Type B pancreatic cell (in vitro differentiated cells): ENCODE data around the gene NDUFS2. TPM values are rescaled to one million over a fixed set of nuclear protein-coding genes. Genes with fewer than 3 reads are reported as not detected.
"Not testable (repeated sequence)": the region's sequence is repeated elsewhere in the genome, so short reads cannot be mapped to it uniquely, and the experiment has no call there.

ENCODE experiments used
- DNase-seq: peaks from one replicate; pipeline ENCODE4 v3.0.0; 2021; ENCODE audit warnings: mixed read lengths; ENCODE audit not compliant: unreplicated experiment; ENCODE audit errors: extremely low spot score
- H3K27ac Mint-ChIP-seq: 2 replicates; pipeline ENCODE4 v1.8.0; 2021; ENCODE audit warnings: mild to moderate bottlenecking, mixed read lengths
- H3K27me3 Mint-ChIP-seq: 2 replicates; pipeline ENCODE4 v1.8.0; 2021; ENCODE audit warnings: mixed read lengths
- H3K36me3 Mint-ChIP-seq: 2 replicates; pipeline ENCODE4 v1.8.0; 2021; ENCODE audit warnings: mixed read lengths
- H3K4me1 Mint-ChIP-seq: one replicate; pipeline ENCODE4 v1.8.0; 2021; ENCODE audit warnings: mixed read lengths; ENCODE audit not compliant: unreplicated experiment
- H3K4me3 Mint-ChIP-seq: 2 replicates; pipeline ENCODE4 v1.8.0; 2021; ENCODE audit warnings: mild to moderate bottlenecking, mixed read lengths
- H3K9me3 Mint-ChIP-seq: 2 replicates; pipeline ENCODE4 v1.8.0; 2021; ENCODE audit warnings: mixed read lengths
- total RNA-seq: library from RNA; stranded (reverse); gene quantifications from 2 replicates; pipeline ENCODE4 v1.2.1, GENCODE V29; 2021; ENCODE audit warnings: low replicate concordance
- TF ChIP-seq, protein P1 (sequence below): fragments of 200-600 bp; sonication (generic); conservative IDR thresholded peaks from 2 replicates; pipeline ENCODE4 v1.5.0; 2021; ENCODE audit warnings: antibody characterized with exemption, mild to moderate bottlenecking

NDUFS2 gene
- total RNA-seq, 1 donor from 2014 or later = 93.1 TPM

DNA sequence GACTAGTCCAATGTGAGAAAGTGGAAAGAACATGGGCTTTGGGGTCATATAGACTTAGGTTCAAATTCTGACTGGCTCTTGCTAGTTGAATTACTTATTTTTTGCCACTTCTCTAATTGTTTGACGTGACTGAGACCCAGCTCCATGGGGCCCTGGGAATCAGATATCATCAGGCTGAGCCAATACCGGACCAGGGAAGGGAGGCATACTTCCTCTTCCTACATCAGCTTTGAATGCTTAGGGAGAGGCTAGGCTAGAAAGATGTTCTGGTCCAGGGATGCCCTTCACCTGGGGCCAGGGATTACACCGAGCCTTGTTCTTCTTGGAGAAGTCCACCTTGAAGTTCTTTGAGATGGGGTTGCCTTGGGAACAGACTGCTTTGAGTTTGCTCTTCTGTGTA, 39.5 kb downstream of the NDUFS2 start:
- no peak for DNase-seq
- H3K9me3 Mint-ChIP-seq = no peaks in the 10 kb centered on the region
- TF ChIP-seq, protein P1, sequence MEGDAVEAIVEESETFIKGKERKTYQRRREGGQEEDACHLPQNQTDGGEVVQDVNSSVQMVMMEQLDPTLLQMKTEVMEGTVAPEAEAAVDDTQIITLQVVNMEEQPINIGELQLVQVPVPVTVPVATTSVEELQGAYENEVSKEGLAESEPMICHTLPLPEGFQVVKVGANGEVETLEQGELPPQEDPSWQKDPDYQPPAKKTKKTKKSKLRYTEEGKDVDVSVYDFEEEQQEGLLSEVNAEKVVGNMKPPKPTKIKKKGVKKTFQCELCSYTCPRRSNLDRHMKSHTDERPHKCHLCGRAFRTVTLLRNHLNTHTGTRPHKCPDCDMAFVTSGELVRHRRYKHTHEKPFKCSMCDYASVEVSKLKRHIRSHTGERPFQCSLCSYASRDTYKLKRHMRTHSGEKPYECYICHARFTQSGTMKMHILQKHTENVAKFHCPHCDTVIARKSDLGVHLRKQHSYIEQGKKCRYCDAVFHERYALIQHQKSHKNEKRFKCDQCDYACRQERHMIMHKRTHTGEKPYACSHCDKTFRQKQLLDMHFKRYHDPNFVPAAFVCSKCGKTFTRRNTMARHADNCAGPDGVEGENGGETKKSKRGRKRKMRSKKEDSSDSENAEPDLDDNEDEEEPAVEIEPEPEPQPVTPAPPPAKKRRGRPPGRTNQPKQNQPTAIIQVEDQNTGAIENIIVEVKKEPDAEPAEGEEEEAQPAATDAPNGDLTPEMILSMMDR = no peak
- H3K4me1 Mint-ChIP-seq = no peaks in the 10 kb centered on the region
- H3K36me3 Mint-ChIP-seq = no peaks in the 10 kb centered on the region
- H3K27me3 Mint-ChIP-seq = peaks cover 12% of the 10 kb centered on the region
- no peak overlapping the region for H3K4me3 Mint-ChIP-seq
- H3K27ac Mint-ChIP-seq = no peak overlapping the region

DNA sequence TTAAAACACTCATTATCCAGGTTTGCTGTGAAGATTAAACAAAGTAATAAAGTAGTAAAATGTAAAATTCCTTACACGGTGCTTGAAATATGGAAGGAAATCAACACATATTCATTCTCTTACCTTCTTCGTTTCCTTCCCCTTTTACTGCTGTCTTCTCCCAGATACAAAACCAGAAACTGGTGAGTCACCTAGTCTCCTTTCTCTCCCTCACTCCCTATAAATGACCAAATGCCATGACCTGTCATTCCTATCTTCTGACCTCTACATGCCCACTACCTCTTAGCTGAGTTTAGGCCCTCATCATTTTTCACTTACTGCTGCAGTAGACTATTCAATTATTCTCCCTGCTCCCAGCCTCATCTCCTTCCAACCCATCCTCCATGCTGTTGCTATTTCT, 40.1 kb downstream of the NDUFS2 start:
- Mint-ChIP-seq H3K27me3 (peaks cover 12% of the 10 kb centered on the region), H3K4me1 (no peaks in the 10 kb centered on the region), H3K36me3 (no peaks in the 10 kb centered on the region), H3K9me3 (no peaks in the 10 kb centered on the region), H3K4me3 (no peak overlapping the region), H3K27ac (no peak overlapping the region)
- no peak for DNase-seq
- TF ChIP-seq, protein P1 = no peak

GRCh38 chr1:161244888-161245287, 42.7 kb downstream of the NDUFS2 start:
- no peak overlapping the region for H3K27ac Mint-ChIP-seq
- no peaks in the 10 kb centered on the region for H3K36me3 Mint-ChIP-seq
- H3K9me3 Mint-ChIP-seq = no peaks in the 10 kb centered on the region
- H3K4me1 Mint-ChIP-seq = no peaks in the 10 kb centered on the region
- peaks cover 14% of the 10 kb centered on the region for H3K27me3 Mint-ChIP-seq
- TF ChIP-seq, protein P1 = no peak
- DNase-seq = no peak
- H3K4me3 Mint-ChIP-seq = no peak overlapping the region

DNA sequence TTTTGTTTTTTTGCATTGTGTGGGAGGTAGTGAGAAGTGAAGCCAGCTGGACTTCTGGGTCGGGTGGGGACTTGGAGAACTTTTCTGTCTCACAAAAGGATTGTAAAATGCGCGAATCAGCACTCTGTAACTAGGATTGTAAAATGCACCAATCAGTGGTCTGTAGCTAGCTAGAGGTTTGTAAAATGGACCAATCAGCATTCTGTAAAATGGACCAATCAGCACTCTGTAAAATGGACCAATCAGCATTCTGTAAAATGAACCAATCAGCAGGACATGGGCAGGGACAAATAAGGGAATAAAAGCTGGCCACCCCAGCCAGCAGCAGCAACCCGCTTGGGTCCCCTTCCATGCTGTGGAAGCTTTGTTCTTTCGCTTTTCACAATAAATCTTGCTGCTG, 47.9 kb downstream of the NDUFS2 start:
- not testable (repeated sequence) for H3K9me3 Mint-ChIP-seq, H3K27ac Mint-ChIP-seq, H3K4me3 Mint-ChIP-seq, H3K4me1 Mint-ChIP-seq, H3K36me3 Mint-ChIP-seq, DNase-seq, H3K27me3 Mint-ChIP-seq

DNA sequence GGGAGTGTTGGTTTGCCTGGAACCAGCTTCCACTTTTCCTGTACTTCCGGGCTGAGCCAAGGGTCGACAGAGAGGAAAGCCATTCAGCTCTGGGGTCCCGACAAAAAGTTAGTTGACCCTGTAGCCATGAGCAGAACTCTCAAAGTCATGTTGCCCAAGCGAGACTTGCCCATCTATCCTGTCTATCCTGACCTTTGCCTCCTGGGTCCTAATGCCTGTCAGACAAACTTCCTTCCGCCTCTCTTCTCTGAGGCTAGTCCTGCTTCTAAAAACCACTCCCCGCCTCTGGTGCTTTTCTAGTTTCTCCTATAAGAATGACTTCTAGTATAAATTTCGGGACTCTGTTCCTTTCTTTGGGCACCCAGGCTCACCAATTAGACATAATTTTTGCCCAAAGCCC, 48.7 kb downstream of the NDUFS2 start:
- DNase-seq = no peak
- H3K27ac Mint-ChIP-seq = no peak overlapping the region
- H3K9me3 Mint-ChIP-seq = no peaks in the 10 kb centered on the region
- H3K4me3 Mint-ChIP-seq = no peak overlapping the region
- H3K27me3 Mint-ChIP-seq = peaks cover 7% of the 10 kb centered on the region
- TF ChIP-seq, protein P1 = no peak
- H3K4me1 Mint-ChIP-seq = no peaks in the 10 kb centered on the region
- no peaks in the 10 kb centered on the region for H3K36me3 Mint-ChIP-seq

DNA sequence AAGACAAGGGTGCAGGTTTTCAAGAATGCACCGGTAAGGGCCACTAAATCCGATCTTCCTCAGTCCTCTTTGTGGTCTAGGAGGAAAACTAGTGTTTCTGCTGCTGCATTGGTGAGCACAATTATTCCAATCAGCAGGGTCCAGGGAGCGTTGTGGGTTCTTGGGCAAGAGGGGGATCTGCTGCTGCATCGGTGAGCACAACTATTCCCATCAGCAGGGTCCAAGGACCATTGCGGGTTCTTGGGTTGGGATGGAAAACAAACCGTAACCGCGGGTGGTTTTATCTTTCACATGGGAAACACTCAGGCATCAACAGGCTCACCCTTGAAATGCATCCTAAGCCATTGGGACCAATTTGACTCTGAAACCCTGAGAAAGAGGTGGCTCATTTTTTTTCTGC, 49.4 kb downstream of the NDUFS2 start:
- no peaks in the 10 kb centered on the region for H3K4me1 Mint-ChIP-seq
- DNase-seq = no peak
- H3K4me3 Mint-ChIP-seq = no peak overlapping the region
- H3K36me3 Mint-ChIP-seq = peaks cover 3% of the 10 kb centered on the region
- no peak overlapping the region for H3K27ac Mint-ChIP-seq
- H3K27me3 Mint-ChIP-seq = peaks cover 10% of the 10 kb centered on the region
- TF ChIP-seq, protein P1 = no peak
- peaks cover 4% of the 10 kb centered on the region for H3K9me3 Mint-ChIP-seq

GRCh38 chr1:161255302-161255701, 53.1 kb downstream of the NDUFS2 start:
- Mint-ChIP-seq H3K4me3 (peak overlapping the region; percentile 80), H3K27ac (peak overlapping the region; percentile 74), H3K27me3 (peaks cover 33% of the 10 kb centered on the region), H3K9me3 (peaks cover 12% of the 10 kb centered on the region)
- H3K36me3 Mint-ChIP-seq, DNase-seq, H3K4me1 Mint-ChIP-seq: not testable (repeated sequence)

- Mint-ChIP-seq H3K4me1 (peaks cover 12% of the 10 kb centered on the region), H3K4me3 (peak overlapping the region; percentile 80), H3K27me3 (peaks cover 40% of the 10 kb centered on the region), H3K27ac (peak overlapping the region; percentile 74), H3K9me3 (peaks cover 12% of the 10 kb centered on the region)
- H3K36me3 Mint-ChIP-seq, DNase-seq: not testable (repeated sequence)
Observed at GRCh38 chr1:161255955-161256520, 53.9 kb downstream of the NDUFS2 start.

- Mint-ChIP-seq H3K4me1 (peaks cover 18% of the 10 kb centered on the region), H3K4me3 (peak overlapping the region; percentile 59), H3K27me3 (peaks cover 50% of the 10 kb centered on the region), H3K27ac (peak overlapping the region; percentile 74), H3K9me3 (peaks cover 12% of the 10 kb centered on the region)
- DNase-seq, H3K36me3 Mint-ChIP-seq: not testable (repeated sequence)
Observed at GRCh38 chr1:161257109-161257508, 54.9 kb downstream of the NDUFS2 start.
